ENCODE results near the gene CD300H. TPM values are rescaled to one million over a fixed set of nuclear protein-coding genes. Genes with fewer than 3 reads are reported as not detected.
A peak's percentile ranks its signal among the peaks of the same experiment; 100 is the strongest.

CD300H gene
- total RNA-seq, 1 donor from 2014 or later: not detected

DNA sequence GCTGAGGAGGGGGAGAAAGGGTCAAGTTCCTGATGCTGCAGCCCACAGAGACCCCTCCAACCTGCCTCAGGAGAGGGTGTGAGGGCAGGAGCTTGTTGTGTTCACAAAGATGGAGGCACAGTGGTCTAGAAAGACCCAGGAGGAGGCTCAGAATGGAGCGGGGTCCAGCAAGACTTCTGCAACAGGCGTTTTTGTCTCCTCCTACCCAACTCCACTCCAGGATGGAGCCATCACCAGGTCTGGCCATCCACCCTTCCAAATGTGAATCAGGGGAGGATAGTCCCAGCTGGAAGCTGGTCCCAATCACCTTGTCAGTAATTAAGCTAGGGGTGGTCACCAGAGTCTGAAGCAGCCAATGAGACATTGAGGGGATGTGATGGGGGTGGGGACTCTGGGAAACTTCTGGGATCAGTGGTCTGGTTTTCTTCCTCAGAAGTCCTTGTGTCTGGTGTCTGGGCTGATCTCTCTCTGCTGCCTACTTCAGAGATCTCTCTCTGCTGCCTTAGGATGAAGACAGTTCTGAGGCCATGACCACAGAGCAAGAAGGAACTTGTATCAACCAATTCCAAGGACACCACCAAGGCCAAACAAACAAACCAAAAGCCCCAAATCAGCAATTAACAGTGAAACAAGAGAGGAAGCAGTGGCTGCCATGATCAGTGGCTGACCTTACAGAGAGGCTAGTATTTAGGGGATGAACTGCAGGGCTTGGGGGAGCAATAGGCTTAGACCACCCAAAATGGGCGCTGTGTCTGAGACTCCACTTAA, 50.6 kb downstream of the CD300H start:
- Histone ChIP-seq H3K27me3 (ENCODE audit: insufficient read depth, low read length) (no peaks in the 10 kb centered on the region), H3K4me3 (ENCODE audit: insufficient read depth, low read depth, low read length) (no peak overlapping the region), H2AFZ (ENCODE audit: low read depth, low read length) (no peak overlapping the region), H3K9ac (ENCODE audit: low read length) (no peak overlapping the region), H3K9me3 (ENCODE audit: insufficient read depth, low read depth, low read length) (peaks cover 14% of the 10 kb centered on the region), H3K4me1 (ENCODE audit: insufficient read depth, low read length) (peaks cover 8% of the 10 kb centered on the region), H3K27ac (ENCODE audit: low read depth, low read length) (no peak overlapping the region), H3K79me2 (ENCODE audit: insufficient read depth, low read length) (no peaks in the 10 kb centered on the region), H4K20me1 (ENCODE audit: insufficient read depth, low read length) (no peaks in the 10 kb centered on the region), H3K4me2 (ENCODE audit: low read length) (no peak overlapping the region), H3K36me3 (ENCODE audit: insufficient read depth, low read length) (no peaks in the 10 kb centered on the region)
- Mint-ChIP-seq H3K27ac (ENCODE audit: unreplicated experiment) (peak overlapping the region; percentile 16), H3K9me3 (ENCODE audit: unreplicated experiment) (peaks cover 17% of the 10 kb centered on the region), H3K4me3 (ENCODE audit: unreplicated experiment) (no peak overlapping the region), H3K36me3 (ENCODE audit: low read depth, unreplicated experiment) (no peaks in the 10 kb centered on the region), H3K27me3 (ENCODE audit: low read depth, unreplicated experiment) (peaks cover 31% of the 10 kb centered on the region), H3K4me1 (ENCODE audit: low read depth, unreplicated experiment) (peaks cover 6% of the 10 kb centered on the region)
- FAIRE-seq (no peak), DNase-seq (ENCODE audit: low read depth) (no peak)
- TF ChIP-seq EZH2 (IDR thresholded peaks at IDR 0.05; ENCODE audit: insufficient read depth, low read length): no peak
- TF ChIP-seq, protein P1, sequence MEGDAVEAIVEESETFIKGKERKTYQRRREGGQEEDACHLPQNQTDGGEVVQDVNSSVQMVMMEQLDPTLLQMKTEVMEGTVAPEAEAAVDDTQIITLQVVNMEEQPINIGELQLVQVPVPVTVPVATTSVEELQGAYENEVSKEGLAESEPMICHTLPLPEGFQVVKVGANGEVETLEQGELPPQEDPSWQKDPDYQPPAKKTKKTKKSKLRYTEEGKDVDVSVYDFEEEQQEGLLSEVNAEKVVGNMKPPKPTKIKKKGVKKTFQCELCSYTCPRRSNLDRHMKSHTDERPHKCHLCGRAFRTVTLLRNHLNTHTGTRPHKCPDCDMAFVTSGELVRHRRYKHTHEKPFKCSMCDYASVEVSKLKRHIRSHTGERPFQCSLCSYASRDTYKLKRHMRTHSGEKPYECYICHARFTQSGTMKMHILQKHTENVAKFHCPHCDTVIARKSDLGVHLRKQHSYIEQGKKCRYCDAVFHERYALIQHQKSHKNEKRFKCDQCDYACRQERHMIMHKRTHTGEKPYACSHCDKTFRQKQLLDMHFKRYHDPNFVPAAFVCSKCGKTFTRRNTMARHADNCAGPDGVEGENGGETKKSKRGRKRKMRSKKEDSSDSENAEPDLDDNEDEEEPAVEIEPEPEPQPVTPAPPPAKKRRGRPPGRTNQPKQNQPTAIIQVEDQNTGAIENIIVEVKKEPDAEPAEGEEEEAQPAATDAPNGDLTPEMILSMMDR (IDR thresholded peaks at IDR 0.05; ENCODE audit: insufficient read depth, low read depth, low read length): no peak

DNA sequence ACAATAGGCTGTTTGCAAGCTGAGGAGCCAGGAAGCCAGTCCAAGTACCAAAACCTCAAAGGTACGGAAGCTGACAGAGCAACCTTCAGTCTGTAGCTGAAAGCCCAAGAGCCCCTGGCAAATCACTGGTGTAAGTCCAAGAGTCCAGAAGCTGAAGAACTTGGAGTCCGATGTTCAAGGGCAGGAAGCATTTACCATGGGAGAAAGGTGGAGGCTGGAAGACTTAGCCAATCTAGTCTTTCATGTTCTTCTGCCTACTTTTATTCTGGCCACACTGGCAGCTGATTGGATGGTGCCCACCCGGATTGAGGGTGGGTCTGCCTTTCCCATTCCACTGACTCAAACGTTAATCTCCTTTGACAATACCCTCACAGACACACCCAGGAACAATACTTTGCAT, 51.4 kb downstream of the CD300H start:
- Histone ChIP-seq H2AFZ (ENCODE audit: low read depth, low read length) (no peak overlapping the region), H3K36me3 (ENCODE audit: insufficient read depth, low read length) (no peaks in the 10 kb centered on the region), H3K9ac (ENCODE audit: low read length) (no peak overlapping the region), H3K27ac (ENCODE audit: low read depth, low read length) (no peak overlapping the region), H3K4me2 (ENCODE audit: low read length) (no peak overlapping the region), H4K20me1 (ENCODE audit: insufficient read depth, low read length) (no peaks in the 10 kb centered on the region), H3K4me1 (ENCODE audit: insufficient read depth, low read length) (peaks cover 8% of the 10 kb centered on the region), H3K27me3 (ENCODE audit: insufficient read depth, low read length) (no peaks in the 10 kb centered on the region), H3K4me3 (ENCODE audit: insufficient read depth, low read depth, low read length) (no peak overlapping the region), H3K79me2 (ENCODE audit: insufficient read depth, low read length) (no peaks in the 10 kb centered on the region), H3K9me3 (ENCODE audit: insufficient read depth, low read depth, low read length) (peaks cover 14% of the 10 kb centered on the region)
- H3K4me1 Mint-ChIP-seq (ENCODE audit: low read depth, unreplicated experiment): peaks cover 6% of the 10 kb centered on the region
- TF ChIP-seq, protein P1 (IDR thresholded peaks at IDR 0.05; ENCODE audit: insufficient read depth, low read depth, low read length): no peak
- TF ChIP-seq EZH2 (IDR thresholded peaks at IDR 0.05; ENCODE audit: insufficient read depth, low read length): no peak
- H3K4me3 Mint-ChIP-seq (ENCODE audit: unreplicated experiment): no peak overlapping the region
- no peak overlapping the region for H3K27ac Mint-ChIP-seq (ENCODE audit: unreplicated experiment)
- DNase-seq (ENCODE audit: low read depth): no peak
- peaks cover 15% of the 10 kb centered on the region for H3K9me3 Mint-ChIP-seq (ENCODE audit: unreplicated experiment)
- peaks cover 28% of the 10 kb centered on the region for H3K27me3 Mint-ChIP-seq (ENCODE audit: low read depth, unreplicated experiment)
- no peaks in the 10 kb centered on the region for H3K36me3 Mint-ChIP-seq (ENCODE audit: low read depth, unreplicated experiment)
- no peak for FAIRE-seq
